NCI-H1694 treated with DMSO at 0.1 percent for 48 hours (cell line): Measurements from ENCODE around the gene CLEC20A.

Experiments
- DNase-seq: peaks from one replicate; lab custom pipeline; 2025; lab: John Stamatoyannopoulos, UW

Gene CLEC20A

GRCh38 chr1:178500091-178500770 is 3.5 kb upstream of the CLEC20A start:
- DNase-seq, result no peak

- no peak for DNase-seq
Measured at GRCh38 chr1:178498896-178499675, 2.3 kb upstream of the CLEC20A start.

DNA sequence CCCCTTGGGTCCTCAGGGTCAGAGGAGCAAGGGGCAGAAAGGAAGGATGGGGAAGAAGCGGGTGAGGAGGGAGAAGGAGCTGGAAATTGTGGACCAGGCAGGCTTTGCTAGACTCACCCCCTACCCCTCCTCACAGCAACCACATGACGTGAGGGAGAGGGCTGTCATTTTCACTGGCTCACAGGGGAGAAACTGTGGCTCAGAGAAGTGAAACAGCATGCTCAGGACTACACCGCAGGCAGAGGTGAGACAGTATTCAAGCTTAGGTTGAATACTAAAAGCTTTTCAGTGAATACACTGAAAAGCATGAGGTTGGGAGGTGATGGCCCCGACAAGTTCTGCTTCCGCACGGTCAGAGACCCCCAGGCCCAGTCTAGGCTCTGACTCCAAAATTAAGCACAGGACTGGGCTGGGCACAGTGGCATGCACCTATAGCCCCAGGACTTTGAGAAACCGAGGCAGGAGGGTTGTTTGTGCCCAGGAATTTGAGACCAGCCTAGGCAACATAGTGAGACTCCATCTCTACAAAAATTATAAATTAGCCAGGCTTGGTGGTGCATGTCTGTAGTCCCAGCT is 1.2 kb upstream of the CLEC20A start:
- DNase-seq, result no peak

DNA sequence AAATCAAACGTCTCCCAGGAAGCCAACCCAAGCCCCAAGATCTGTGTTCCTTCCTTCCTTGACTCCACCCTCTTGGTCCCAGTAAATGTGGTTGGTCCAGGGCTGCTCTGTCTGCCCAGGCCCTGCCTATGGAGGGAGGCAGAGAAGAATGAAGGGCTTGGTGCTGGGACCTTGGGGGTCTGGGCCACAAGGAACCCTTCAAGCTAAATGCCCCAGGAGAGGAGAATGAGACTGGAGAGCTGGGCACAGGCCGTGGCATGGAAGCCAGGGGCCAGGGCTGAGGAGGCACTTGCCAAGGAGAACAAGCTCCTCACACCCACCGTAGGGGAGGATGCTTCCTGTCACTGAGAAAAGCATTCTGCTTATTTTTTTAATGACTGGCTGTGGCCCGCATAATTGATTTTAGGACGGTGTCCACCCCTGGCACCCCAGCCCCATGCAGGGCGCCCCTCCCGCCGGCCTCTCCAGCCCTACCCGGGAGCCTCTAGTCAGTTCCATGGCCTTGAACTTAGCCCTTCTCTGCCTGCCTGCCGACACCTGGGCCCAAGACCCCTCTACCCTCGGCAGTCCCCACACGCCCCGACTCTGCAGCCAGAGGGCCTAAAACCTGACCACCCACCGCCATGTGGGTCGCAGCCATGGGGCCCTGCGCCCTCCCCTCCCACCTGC is 889 bp downstream of the CLEC20A start:
- no peak for DNase-seq

DNA sequence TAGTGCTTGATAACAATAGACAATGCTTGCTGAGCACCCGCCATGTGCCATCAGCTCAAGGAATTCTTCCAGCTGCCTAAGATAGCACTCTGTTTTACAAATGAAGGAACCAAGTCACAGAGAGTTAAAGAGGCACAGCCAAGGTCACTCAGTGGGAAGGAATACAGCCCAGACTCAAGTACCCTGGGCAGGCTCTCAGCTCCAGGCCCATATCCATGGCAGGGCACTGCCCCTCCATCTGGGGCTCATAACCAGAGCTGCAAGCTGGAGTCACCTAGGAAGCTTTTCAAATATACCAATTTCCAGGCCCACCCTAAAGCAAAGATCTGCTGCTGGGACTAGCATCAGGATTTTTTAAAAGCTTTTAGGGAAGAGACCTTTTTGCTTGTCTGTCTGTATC is 1.6 kb downstream of the CLEC20A start:
- DNase-seq, result no peak

DNA sequence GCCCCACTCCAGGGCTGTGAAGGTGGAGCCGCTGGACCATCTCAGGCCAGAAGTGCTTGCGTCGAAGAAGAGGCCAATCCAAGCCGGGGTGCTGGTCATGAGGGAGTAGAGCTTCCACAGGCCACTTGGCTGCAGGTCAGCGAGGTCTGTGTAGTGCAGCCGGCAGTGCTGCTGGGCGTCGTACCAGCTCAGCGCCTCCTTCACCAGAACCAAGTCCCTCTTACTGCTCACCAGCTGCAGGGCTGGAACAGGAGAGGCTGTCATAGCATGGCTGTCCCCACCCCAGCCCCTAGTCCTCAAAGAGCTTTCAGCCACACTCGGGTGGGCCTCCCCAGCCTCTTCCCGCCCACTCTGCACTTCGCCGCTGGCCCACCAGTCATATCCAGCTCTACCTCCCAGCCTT is 2.2 kb downstream of the CLEC20A start:
- no peak for DNase-seq

GRCh38 chr1:178493301-178493741 is 3.4 kb downstream of the CLEC20A start:
- DNase-seq, result no peak

DNA sequence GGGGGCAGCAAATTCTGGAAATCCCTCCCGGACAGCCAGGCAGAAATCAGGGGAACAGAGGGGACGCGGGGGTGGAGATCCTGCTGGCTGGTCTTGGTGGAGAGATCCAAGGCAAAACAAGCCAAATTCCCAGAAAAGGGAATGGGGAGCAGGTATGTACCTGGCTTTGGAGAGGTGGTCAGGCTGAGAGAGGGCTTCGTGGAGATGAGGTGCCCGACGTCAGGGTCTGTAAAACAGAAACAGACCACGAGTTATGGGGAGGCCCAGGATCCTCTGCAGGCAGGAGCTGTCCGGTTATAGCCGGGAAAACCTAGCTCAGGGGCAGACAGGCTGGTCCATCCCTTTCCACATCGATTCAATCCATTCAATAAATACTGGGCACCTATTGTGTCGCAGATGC is 4.4 kb downstream of the CLEC20A start:
- no peak for DNase-seq

GRCh38 chr1:178491721-178492120 is 5.0 kb downstream of the CLEC20A start:
- DNase-seq, result no peak

GRCh38 chr1:178490967-178491366 is 5.8 kb downstream of the CLEC20A start:
- no peak for DNase-seq

DNA sequence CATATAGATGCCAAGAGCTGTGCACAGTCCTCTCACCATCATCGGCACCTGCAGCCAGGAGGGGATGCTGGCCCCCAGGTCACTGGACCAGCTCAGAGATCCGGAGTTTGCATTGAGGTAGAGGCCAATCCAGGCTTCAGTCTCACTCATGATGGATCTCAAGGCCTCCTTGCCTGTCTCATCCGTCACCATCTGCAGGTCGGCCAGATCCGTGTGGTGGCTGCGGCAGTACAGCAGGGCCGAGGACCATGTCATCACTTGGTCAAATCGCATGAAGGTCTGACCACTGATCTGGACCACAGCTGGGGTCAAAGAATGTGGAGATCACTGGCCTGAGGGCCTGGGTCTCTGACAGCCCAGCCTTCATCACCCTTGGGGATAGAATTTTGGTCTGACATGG is 6.6 kb downstream of the CLEC20A start:
- DNase-seq, result no peak

GRCh38 chr1:178489399-178489798 is 7.4 kb downstream of the CLEC20A start:
- DNase-seq, result no peak

DNA sequence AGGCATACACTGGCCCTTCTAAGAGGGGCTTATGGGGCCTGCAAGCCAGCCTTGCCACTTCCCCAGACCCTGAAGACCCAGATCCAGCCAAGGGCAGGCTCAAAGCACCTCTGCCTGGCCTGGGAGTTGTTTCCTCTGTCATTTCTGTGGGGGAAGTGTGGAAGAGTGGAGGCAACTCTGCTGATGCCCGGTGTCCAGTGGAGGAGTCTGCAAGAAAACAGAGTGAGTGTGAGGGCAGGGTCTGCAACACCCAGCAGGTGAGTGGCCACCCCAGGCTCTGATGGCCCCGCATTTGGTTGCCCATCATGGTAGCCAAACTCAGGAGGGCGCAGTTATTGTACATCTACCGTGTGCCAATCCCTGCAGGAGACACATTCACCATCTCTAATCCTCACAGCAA is 8.4 kb downstream of the CLEC20A start:
- DNase-seq, result no peak

DNA sequence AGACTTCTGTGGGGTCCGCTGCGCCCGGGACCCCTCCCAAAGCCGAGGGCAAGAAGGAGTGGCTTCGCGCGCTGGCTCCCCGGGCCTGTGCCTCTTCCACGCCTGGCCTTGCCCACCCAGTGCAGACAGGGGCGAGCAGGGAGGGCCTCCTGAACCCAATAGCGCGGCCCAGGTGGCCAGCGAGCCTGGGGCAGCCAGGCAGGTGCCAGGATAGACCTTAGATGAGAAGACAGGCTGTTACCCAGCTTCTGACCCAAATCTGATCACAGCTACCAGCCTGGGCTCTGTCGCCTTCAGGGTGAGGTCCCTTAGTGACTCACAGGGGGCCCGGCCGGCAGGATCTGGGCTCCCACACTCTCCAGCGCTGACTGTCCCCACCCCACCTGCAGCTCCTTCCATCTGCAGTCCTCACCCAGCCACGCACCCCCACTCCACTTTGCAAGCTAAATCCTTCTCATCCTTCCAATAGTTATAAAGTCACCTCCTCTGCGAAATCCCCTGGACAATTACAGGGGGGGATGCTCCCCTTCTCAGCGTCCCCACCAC is 9.6 kb downstream of the CLEC20A start:
- DNase-seq, result no peak

GRCh38 chr1:178486100-178487069 is 10.4 kb downstream of the CLEC20A start:
- DNase-seq, result no peak

GRCh38 chr1:178485541-178485981 is 11.2 kb downstream of the CLEC20A start:
- no peak for DNase-seq

DNA sequence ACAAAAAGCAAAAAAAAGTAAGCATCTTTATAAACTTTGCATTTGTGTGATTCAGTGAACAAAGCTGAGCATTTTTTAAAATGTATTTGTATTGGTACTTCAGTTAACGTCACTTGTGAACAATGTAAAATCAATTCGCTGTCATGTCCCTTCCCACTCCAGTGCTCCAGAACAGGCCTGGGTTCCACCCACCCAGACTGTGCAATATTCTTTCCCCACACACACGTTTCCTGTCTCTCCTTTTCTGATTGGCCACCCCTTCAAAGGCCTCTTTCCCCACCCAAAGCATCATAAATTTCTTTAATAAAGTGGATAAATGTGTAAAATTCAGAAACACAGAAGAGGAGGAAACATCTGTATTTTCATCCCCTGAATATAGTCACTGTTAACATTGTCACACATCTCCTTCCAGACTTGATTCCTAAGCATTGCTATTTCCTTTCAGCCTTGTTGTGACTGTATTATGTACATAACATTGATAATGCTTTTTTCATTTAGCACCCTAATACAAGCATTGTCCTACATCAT is 12.0 kb downstream of the CLEC20A start:
- no peak for DNase-seq

GRCh38 chr1:178483251-178483957 is 13.4 kb downstream of the CLEC20A start:
- no peak for DNase-seq

GRCh38 chr1:178477841-178478240 is 18.9 kb downstream of the CLEC20A start:
- no peak for DNase-seq

GRCh38 chr1:178477373-178477772 is 19.4 kb downstream of the CLEC20A start:
- DNase-seq, result no peak
